HepG2 (cell line): ENCODE results near the gene GALNT1. TPM values are rescaled to one million over a fixed set of nuclear protein-coding genes. Genes with fewer than 3 reads are reported as not detected.

Experiments used
- ATAC-seq: fragments of 200-7000 bp; cut with Tn5 transposase; 3 replicates; pipeline ENCODE4 v1.9.1; 2020; ENCODE audit warnings: mild to moderate bottlenecking, moderate library complexity
- BruUV-seq: library from RNA; stranded (reverse); fragments of 400-500 nt; replicated peaks from 2 replicates; lab custom pipeline; 2021; lab: Mats Ljungman, UMichigan
- CTCF ChIA-PET: fragments of 300-600 bp; formaldehyde crosslinking; extraction: SDS; loops from one replicate; lab custom pipeline; 2021; ENCODE audit warnings: low total read pairs, inconsistent platforms, low intra/inter-chr PET ratio; lab: Yijun Ruan, JAX
- POLR2A ChIA-PET: fragments of 350-600 bp; sonication (Branson Sonifier 250); formaldehyde crosslinking; loops from one replicate; lab custom pipeline; 2020; ENCODE audit warnings: antibody characterized with exemption, inconsistent platforms; lab: Yijun Ruan, JAX
- DNase-seq: peaks from one replicate; pipeline ENCODE4 v3.0.0-alpha.2; 2015; ENCODE audit warnings: low spot score
- FAIRE-seq: peaks from 3 replicates; lab custom pipeline; 2011; peaks lifted over from hg19 to GRCh38; lab: Jason Lieb, UNC
- H2AFZ ChIP-seq: one replicate; pipeline ENCODE4 v1.6.1; 2011; ENCODE audit warnings: low read length, inconsistent platforms
- H3K27ac ChIP-seq: fragments of 300-600 bp; 3 replicates; pipeline ENCODE4 v1.8.0; 2011; ENCODE audit warnings: mixed run types, mild to moderate bottlenecking, mixed read lengths, low read length, inconsistent platforms; ENCODE audit not compliant: insufficient read depth; ENCODE audit errors: extremely low read length
- H3K27me3 ChIP-seq, 2 experiments: fragments of 200-600 bp in 1 of 2; 2 replicates in 1 of 2; 3 replicates in 1 of 2; pipeline versions ENCODE4 v1.6.0 to v1.8.0; 2011; ENCODE audit warnings: low read length in 2 of 2, mild to moderate bottlenecking in 2 of 2, moderate library complexity in 2 of 2, inconsistent platforms in 1 of 2; ENCODE audit not compliant: insufficient read depth in 2 of 2, control insufficient read depth in 1 of 2
- H3K36me3 ChIP-seq, 2 experiments: fragments of 200-600 bp in 1 of 2; replicated peaks in 1 of 2; 2 replicates in 1 of 2; 3 replicates in 1 of 2; pipeline versions ENCODE4 v1.5.1 to v1.8.0; 2011; ENCODE audit warnings: low read length in 2 of 2, inconsistent platforms in 1 of 2; ENCODE audit not compliant: insufficient read depth in 2 of 2, control insufficient read depth in 1 of 2
- H3K4me1 ChIP-seq: 2 replicates; pipeline ENCODE4 v1.5.1; 2012; ENCODE audit warnings: low read length, inconsistent platforms; ENCODE audit not compliant: insufficient read depth
- H3K4me2 ChIP-seq: 2 replicates; pipeline ENCODE4 v1.6.0; 2011; ENCODE audit warnings: low read depth, low read length, inconsistent platforms
- H3K4me3 ChIP-seq, 3 experiments: fragments of 200-600 bp in 1 of 3; sonication (generic), shearing (Covaris generic) in 1 of 3; replicated peaks in 1 of 3; 2 replicates each; pipeline ENCODE4 v1.5.1; 2011 to 2016; ENCODE audit warnings: low read length in 3 of 3, inconsistent platforms in 2 of 3, low read depth in 2 of 3, mild to moderate bottlenecking in 2 of 3, control low read depth in 1 of 3, mixed read lengths in 1 of 3; ENCODE audit not compliant: insufficient read depth in 1 of 3
- H3K79me2 ChIP-seq: one replicate; pipeline ENCODE4 v1.6.1; 2011; ENCODE audit warnings: low read length, inconsistent platforms; ENCODE audit not compliant: insufficient read depth
- H3K9ac ChIP-seq: 2 replicates; pipeline ENCODE4 v1.6.0; 2011; ENCODE audit warnings: mild to moderate bottlenecking, low read depth, low read length, inconsistent platforms; ENCODE audit not compliant: insufficient read depth
- H3K9me3 ChIP-seq: 2 replicates; pipeline ENCODE4 v1.5.1; 2012; ENCODE audit warnings: mild to moderate bottlenecking, low read length
- H4K20me1 ChIP-seq: 2 replicates; pipeline ENCODE4 v1.6.0; 2011; ENCODE audit warnings: inconsistent platforms, mild to moderate bottlenecking, low read length, moderate library complexity; ENCODE audit not compliant: insufficient read depth
- CENPT ChIP-seq: sonication (generic); formaldehyde crosslinking; IDR thresholded peaks from 2 replicates; pipeline ENCODE4 v1.8.0; 2022; ENCODE audit warnings: low read depth, mild to moderate bottlenecking, moderate library complexity, missing genetic modification reagents
- HNF4A ChIP-seq: sonication (generic); formaldehyde crosslinking; IDR thresholded peaks from 2 replicates; pipeline ENCODE4 v1.4.0; 2020; ENCODE audit warnings: missing genetic modification reagents
- HNRNPL ChIP-seq: fragments of 200-400 bp; formaldehyde crosslinking; IDR thresholded peaks from 2 replicates; pipeline ENCODE4 v1.6.1; 2017; ENCODE audit warnings: mild to moderate bottlenecking, low read depth, low read length
- PAXIP1 ChIP-seq: sonication (generic); formaldehyde crosslinking; conservative IDR thresholded peaks from 2 replicates; pipeline ENCODE4 v1.4.0; 2020; ENCODE audit warnings: mild to moderate bottlenecking, missing genetic modification reagents, moderate library complexity
- SOX6 ChIP-seq, 2 experiments: fragments of 450-650 bp in 1 of 2; sonication (generic) in 1 of 2; formaldehyde crosslinking in 1 of 2; IDR thresholded peaks; 2 replicates each; pipeline versions ENCODE4 v1.4.0 to v1.6.1; 2017 to 2020; ENCODE audit warnings: antibody characterized with exemption in 1 of 2, mild to moderate bottlenecking in 1 of 2, missing genetic modification reagents in 1 of 2
- ZNF317 ChIP-seq: sonication (generic); formaldehyde crosslinking; IDR thresholded peaks from 2 replicates; pipeline ENCODE4 v1.5.0; 2020; ENCODE audit warnings: mild to moderate bottlenecking, missing genetic modification reagents
- WGBS: methylation state at CpG from one replicate; pipeline ENCODE4 v1.1.6; 2017; ENCODE audit warnings: low lambda C conversion rate; 5-methylcytosine and 5-hydroxymethylcytosine counted together
- in situ Hi-C: cut with HindIII; loops from 2 replicates; pipeline ENCODE4 v1.10.0; 2017; ENCODE audit warnings: low pct_unique_long_range_greater_than_20kb; ENCODE audit not compliant: extremely low pct_ligation_motif_present
- intact Hi-C: fragments of 100-400 bp; cut with micrococcal nuclease; formaldehyde crosslinking; loops from one replicate; pipeline ENCODE4 v1.10.0; 2022; ENCODE audit not compliant: unreplicated experiment
- polyA plus RNA-seq, 8 experiments: library from polyadenylated mRNA; depleted of rRNA in 3 of 8; stranded (reverse) in 7 of 8; unstranded in 1 of 8; fragments of >200 nt; fragmentation: Illumina TruSeq in 4 of 8; extraction: Trizol in 4 of 8; gene quantifications; 2 replicates each; pipeline versions ENCODE4 v1.2.1 to v1.2.3, GENCODE V29; 2011 to 2016; ENCODE audit warnings: low read depth in 4 of 8, missing spikeins in 1 of 8, mixed read lengths in 1 of 8; ENCODE audit not compliant: insufficient read depth in 1 of 8
- total RNA-seq, 5 experiments: library from RNA; depleted of rRNA; stranded (reverse); fragments of >200 nt; fragmentation: Illumina TruSeq; extraction: Trizol; gene quantifications; 2 replicates each; pipeline ENCODE4 v1.2.3, GENCODE V29; 2016; ENCODE audit warnings: low read depth in 1 of 5

Gene GALNT1
- total and polyA plus RNA-seq, 2 of the 13 experiments (the other 11 are each of a cell fraction or from before 2014, with no cell fraction given), result 41.1 to 100 TPM

- Histone ChIP-seq H3K27ac (peak overlapping the region; percentile 7), H3K9ac (no peak overlapping the region), H3K4me1 (peaks cover 23% of the 10 kb centered on the region), H3K79me2 (no peaks in the 10 kb centered on the region), H4K20me1 (no peaks in the 10 kb centered on the region), H3K27me3 (no peaks in the 10 kb centered on the region), H3K4me3 (no peak overlapping the region), H3K4me2 (peak overlapping the region; percentile 39; the same call in 1 of the 2 replicates), H2AFZ (no peak overlapping the region), H3K9me3 (no peaks in the 10 kb centered on the region), H3K36me3 (peaks cover 3 to 18% of the 10 kb centered on the region in 2 experiments; a peak in 4 of 5 replicates)
- BruUV-seq, result no TSS peak
- ATAC-seq (peak; percentile 82), FAIRE-seq (no peak), DNase-seq (no peak)
- WGBS, result 72% methylated on average over 4 of the region's 4 CpGs
- ChIA-PET CTCF (no interaction called here), POLR2A (no interaction called here)
- TF ChIP-seq HNRNPL (no peak), CENPT (CRISPR knock-in tag) (no peak), PAXIP1 (peak; percentile 50), ZNF317 (CRISPR knock-in tag) (peak; percentile 96), HNF4A (CRISPR knock-in tag) (peak; percentile 50), SOX6 (IDR thresholded peaks at IDR 0.05) (no peak), SOX6 (CRISPR knock-in tag; IDR thresholded peaks at IDR 0.05) (peak; percentile 30; the same call in 1 of the 2 replicates)
- in situ Hi-C loops (no loop called here), intact Hi-C loops (no loop called here)
These were observed 110.1 kb downstream of the GALNT1 start for GRCh38 chr18:35691625-35692024.
